Keratinocyte (primary cell): Measurements from ENCODE around the gene XBP1. TPM values are rescaled to one million over a fixed set of nuclear protein-coding genes. Genes with fewer than 3 reads are reported as not detected.

Experiments
- DNase-seq: peaks from one replicate; pipeline ENCODE4 v3.0.0-alpha.2; 2011; ENCODE audit warnings: low read depth, missing footprints, low spot score
- FAIRE-seq: peaks from 2 replicates; lab custom pipeline; 2011; peaks lifted over from hg19 to GRCh38; lab: Jason Lieb, UNC
- H2AFZ ChIP-seq: 2 replicates; pipeline ENCODE4 v1.6.0; 2012; ENCODE audit warnings: low read length, control low read depth, inconsistent platforms; ENCODE audit not compliant: control insufficient read depth
- H3K27ac ChIP-seq: 2 replicates; pipeline ENCODE4 v1.5.1; 2011; ENCODE audit warnings: low read length; ENCODE audit not compliant: control insufficient read depth, insufficient read depth
- H3K27me3 ChIP-seq: 3 replicates; pipeline ENCODE4 v1.6.0; 2011; ENCODE audit warnings: low read length; ENCODE audit not compliant: control insufficient read depth, insufficient read depth; ENCODE audit errors: extremely low read depth
- H3K36me3 ChIP-seq, 2 experiments: 2 replicates in 1 of 2; 3 replicates in 1 of 2; pipeline ENCODE4 v1.5.1; 2011; ENCODE audit warnings: low read length in 2 of 2, mild to moderate bottlenecking in 1 of 2; ENCODE audit not compliant: control insufficient read depth in 2 of 2, insufficient read depth in 2 of 2; ENCODE audit errors: extremely low read depth in 1 of 2
- H3K4me1 ChIP-seq: 3 replicates; pipeline ENCODE4 v1.5.1; 2011; ENCODE audit warnings: low read length; ENCODE audit not compliant: control insufficient read depth, insufficient read depth; ENCODE audit errors: extremely low read depth
- H3K4me2 ChIP-seq: 3 replicates; pipeline ENCODE4 v1.6.0; 2011; ENCODE audit warnings: low read depth, low read length; ENCODE audit not compliant: control insufficient read depth, insufficient read depth; ENCODE audit errors: extremely low read depth
- H3K4me3 ChIP-seq, 3 experiments: fragments of 200-600 bp in 1 of 3; sonication (generic) in 1 of 3; 2 replicates in 2 of 3; 3 replicates in 1 of 3; pipeline ENCODE4 v1.5.1; 2011 to 2016; ENCODE audit warnings: low read length in 3 of 3, mild to moderate bottlenecking in 3 of 3, control low read depth in 2 of 3, inconsistent platforms in 1 of 3, low read depth in 1 of 3, mixed read lengths in 1 of 3, mixed run types in 1 of 3, moderate library complexity in 1 of 3; ENCODE audit not compliant: control insufficient read depth in 2 of 3, insufficient read depth in 2 of 3; ENCODE audit errors: extremely low read depth in 1 of 3
- H3K79me2 ChIP-seq: 2 replicates; pipeline ENCODE4 v1.6.0; 2012; ENCODE audit warnings: low read length; ENCODE audit not compliant: control insufficient read depth, insufficient read depth
- H3K9ac ChIP-seq: 3 replicates; pipeline ENCODE4 v1.6.0; 2011; ENCODE audit warnings: low read length; ENCODE audit not compliant: control insufficient read depth, insufficient read depth; ENCODE audit errors: extremely low read depth
- H3K9me1 ChIP-seq: 3 replicates; pipeline ENCODE4 v1.6.0; 2011; ENCODE audit warnings: low read length; ENCODE audit not compliant: control insufficient read depth, insufficient read depth; ENCODE audit errors: extremely low read depth
- H3K9me3 ChIP-seq: 2 replicates; pipeline ENCODE4 v1.5.1; 2012; ENCODE audit warnings: low read depth, low read length; ENCODE audit not compliant: control insufficient read depth
- H4K20me1 ChIP-seq: 3 replicates; pipeline ENCODE4 v1.6.0; 2011; ENCODE audit warnings: low read length; ENCODE audit not compliant: control insufficient read depth, insufficient read depth; ENCODE audit errors: extremely low read depth
- EZH2 ChIP-seq: IDR thresholded peaks from one replicate; pipeline ENCODE4 v1.6.1; 2012; ENCODE audit warnings: inconsistent platforms, mild to moderate bottlenecking, low read length, moderate library complexity
- dilution Hi-C: fragments of 300-500 bp; cut with MboI; formaldehyde crosslinking; loops from one replicate; pipeline ENCODE4 v1.7.0; 2020; ENCODE audit warnings: low sequenced_read_pairs; ENCODE audit not compliant: extremely low pct_ligation_motif_present
- polyA plus RNA-seq, 5 experiments: library from polyadenylated mRNA; depleted of rRNA in 3 of 5; stranded (reverse) in 3 of 5; stranded (forward) in 1 of 5; unstranded in 1 of 5; fragments of >200 nt; gene quantifications; 1 replicate in 1 of 5; 2 replicates in 3 of 5; 3 replicates in 1 of 5; pipeline versions ENCODE4 v1.2.1 to v1.2.3, GENCODE V29; 2011 to 2012; ENCODE audit warnings: missing spikeins in 2 of 5, low read depth in 1 of 5, low replicate concordance in 1 of 5
- TF ChIP-seq, protein P1 (sequence below), 3 experiments: IDR thresholded peaks in 1 of 3; conservative IDR thresholded peaks in 1 of 3; optimal IDR thresholded peaks in 1 of 3; 2 replicates in 2 of 3; 3 replicates in 1 of 3; pipeline versions ENCODE3 to v1.5.1; 2011; ENCODE audit warnings: low read length in 3 of 3, mild to moderate bottlenecking in 3 of 3, moderate library complexity in 2 of 3, control low read depth in 1 of 3, inconsistent platforms in 1 of 3; ENCODE audit not compliant: insufficient read depth in 2 of 3; ENCODE audit errors: extremely low read depth in 1 of 3

Gene XBP1
- polyA plus RNA-seq, 1 donor (not counting 4 experiments of a cell fraction or from before 2014, with no cell fraction given) = 88.7 TPM

DNA sequence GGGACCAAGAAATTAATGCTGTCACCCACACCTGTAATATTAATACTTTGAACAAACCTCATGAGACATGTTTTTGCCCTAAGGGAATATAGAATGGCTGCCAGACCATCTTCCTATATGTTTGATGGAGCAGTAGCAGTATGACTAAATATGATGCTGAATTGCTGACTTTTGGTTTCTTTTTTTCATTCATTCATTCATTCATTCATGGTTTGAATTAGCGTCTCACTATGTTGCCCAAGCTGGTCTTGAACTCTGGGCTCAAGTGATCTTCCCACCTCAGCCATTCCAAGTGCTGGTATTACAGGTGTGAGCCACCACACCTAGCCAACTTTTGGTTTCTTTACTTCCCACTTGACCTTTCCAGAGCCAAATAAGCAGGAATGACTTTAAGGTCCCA, 20.1 kb downstream of the XBP1 start:
- H4K20me1 ChIP-seq = no peaks in the 10 kb centered on the region
- FAIRE-seq = no peak

GRCh38 chr22:28779833-28780232, 20.5 kb downstream of the XBP1 start:
- dilution Hi-C loops = no loop called here
- no peak for FAIRE-seq
- Histone ChIP-seq H3K4me3 (no peak overlapping the region), H3K9me3 (no peaks in the 10 kb centered on the region), H3K79me2 (peaks cover 38% of the 10 kb centered on the region), H4K20me1 (no peaks in the 10 kb centered on the region), H3K9me1 (no peaks in the 10 kb centered on the region), H2AFZ (no peak overlapping the region), H3K36me3 (peaks cover 15 to 22% of the 10 kb centered on the region in 2 experiments), H3K27ac (no peak overlapping the region), H3K4me1 (no peaks in the 10 kb centered on the region), H3K9ac (no peak overlapping the region), H3K4me2 (no peak overlapping the region), H3K27me3 (no peaks in the 10 kb centered on the region)
- DNase-seq = no peak
- TF ChIP-seq, protein P1, sequence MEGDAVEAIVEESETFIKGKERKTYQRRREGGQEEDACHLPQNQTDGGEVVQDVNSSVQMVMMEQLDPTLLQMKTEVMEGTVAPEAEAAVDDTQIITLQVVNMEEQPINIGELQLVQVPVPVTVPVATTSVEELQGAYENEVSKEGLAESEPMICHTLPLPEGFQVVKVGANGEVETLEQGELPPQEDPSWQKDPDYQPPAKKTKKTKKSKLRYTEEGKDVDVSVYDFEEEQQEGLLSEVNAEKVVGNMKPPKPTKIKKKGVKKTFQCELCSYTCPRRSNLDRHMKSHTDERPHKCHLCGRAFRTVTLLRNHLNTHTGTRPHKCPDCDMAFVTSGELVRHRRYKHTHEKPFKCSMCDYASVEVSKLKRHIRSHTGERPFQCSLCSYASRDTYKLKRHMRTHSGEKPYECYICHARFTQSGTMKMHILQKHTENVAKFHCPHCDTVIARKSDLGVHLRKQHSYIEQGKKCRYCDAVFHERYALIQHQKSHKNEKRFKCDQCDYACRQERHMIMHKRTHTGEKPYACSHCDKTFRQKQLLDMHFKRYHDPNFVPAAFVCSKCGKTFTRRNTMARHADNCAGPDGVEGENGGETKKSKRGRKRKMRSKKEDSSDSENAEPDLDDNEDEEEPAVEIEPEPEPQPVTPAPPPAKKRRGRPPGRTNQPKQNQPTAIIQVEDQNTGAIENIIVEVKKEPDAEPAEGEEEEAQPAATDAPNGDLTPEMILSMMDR (optimal IDR thresholded peaks at IDR 0.05 in 1 of 3, IDR thresholded peaks at IDR 0.05 in 1 of 3, conservative IDR thresholded peaks at IDR 0.05 in 1 of 3; ENCODE audit: extremely low read depth in 1 of 3, insufficient read depth in 2 of 3, low read length in 3 of 3) = no peak
- TF ChIP-seq EZH2 = no peak

More for the DNA sequence above, 20.1 kb downstream of the XBP1 start:
- Histone ChIP-seq H3K27ac (no peak overlapping the region), H3K36me3 (peaks cover 15 to 22% of the 10 kb centered on the region in 2 experiments), H3K4me2 (no peak overlapping the region), H3K4me3 (no peak overlapping the region), H3K4me1 (no peaks in the 10 kb centered on the region), H3K9ac (no peak overlapping the region), H3K79me2 (peaks cover 33% of the 10 kb centered on the region), H3K9me3 (no peaks in the 10 kb centered on the region), H2AFZ (no peak overlapping the region), H3K27me3 (no peaks in the 10 kb centered on the region), H3K9me1 (no peaks in the 10 kb centered on the region)
- TF ChIP-seq, protein P1 (optimal IDR thresholded peaks at IDR 0.05 in 1 of 3, IDR thresholded peaks at IDR 0.05 in 1 of 3, conservative IDR thresholded peaks at IDR 0.05 in 1 of 3; ENCODE audit: extremely low read depth in 1 of 3, insufficient read depth in 2 of 3, low read length in 3 of 3) = no peak
- TF ChIP-seq EZH2 = no peak
- dilution Hi-C loops = no loop called here
- no peak for DNase-seq
